PFSK-1 (cell line): Measurements from ENCODE around the gene IRX2.

Experiments
- FOXP2 ChIP-seq: optimal IDR thresholded peaks from 2 replicates; pipeline ENCODE3; 2011; ENCODE audit warnings: borderline replicate concordance, control low read depth, inconsistent platforms; ENCODE audit not compliant: insufficient read depth; ENCODE audit errors: extremely low read length, extremely low read depth
- POLR2AphosphoS5 ChIP-seq: IDR thresholded peaks from 2 replicates; pipeline ENCODE4 v1.6.1; 2012; ENCODE audit warnings: low read depth, mild to moderate bottlenecking, control low read depth, low read length, moderate library complexity
- REST ChIP-seq, 2 experiments: IDR thresholded peaks; 2 replicates each; pipeline versions ENCODE4 v1.6.1 to v1.8.0; 2011 to 2012; ENCODE audit warnings: low read depth in 2 of 2, low read length in 2 of 2, control low read depth in 1 of 2, inconsistent platforms in 1 of 2, mild to moderate bottlenecking in 1 of 2, moderate library complexity in 1 of 2; ENCODE audit not compliant: insufficient read depth in 1 of 2
- SIN3A ChIP-seq: IDR thresholded peaks from 2 replicates; pipeline ENCODE4 v1.6.1; 2012; ENCODE audit warnings: mild to moderate bottlenecking, low read length, moderate library complexity, borderline replicate concordance; ENCODE audit not compliant: insufficient read depth
- TAF1 ChIP-seq: IDR thresholded peaks from 2 replicates; pipeline ENCODE4 v1.6.1; 2012; ENCODE audit warnings: low read length, control low read depth, borderline replicate concordance; ENCODE audit not compliant: insufficient read depth

IRX2 gene

GRCh38 chr5:2762744-2763532 lies 11.5 kb upstream of the IRX2 start:
- TF ChIP-seq FOXP2 (no peak), POLR2AphosphoS5 (no peak), REST (IDR thresholded peaks at IDR 0.05; ENCODE audit: insufficient read depth in 1 of 2, low read depth in 2 of 2, low read length in 2 of 2) (no peak), TAF1 (no peak), SIN3A (no peak)

- TF ChIP-seq POLR2AphosphoS5 = no peak
- no peak for TF ChIP-seq TAF1
- no peak for TF ChIP-seq SIN3A
- no peak for TF ChIP-seq FOXP2
- no peak for TF ChIP-seq REST (IDR thresholded peaks at IDR 0.05; ENCODE audit: insufficient read depth in 1 of 2, low read depth in 2 of 2, low read length in 2 of 2)
Observed at GRCh38 chr5:2761921-2762488, 10.5 kb upstream of the IRX2 start.

GRCh38 chr5:2759696-2760461 lies 8.4 kb upstream of the IRX2 start:
- TF ChIP-seq SIN3A = no peak
- TF ChIP-seq POLR2AphosphoS5 = no peak
- TF ChIP-seq FOXP2 = no peak
- TF ChIP-seq TAF1 = no peak
- TF ChIP-seq REST (IDR thresholded peaks at IDR 0.05; ENCODE audit: insufficient read depth in 1 of 2, low read depth in 2 of 2, low read length in 2 of 2) = no peak

GRCh38 chr5:2759091-2759490 lies 7.6 kb upstream of the IRX2 start:
- TF ChIP-seq POLR2AphosphoS5 = no peak
- TF ChIP-seq TAF1 = no peak
- TF ChIP-seq SIN3A = no peak
- TF ChIP-seq FOXP2 = no peak
- TF ChIP-seq REST (IDR thresholded peaks at IDR 0.05; ENCODE audit: insufficient read depth in 1 of 2, low read depth in 2 of 2, low read length in 2 of 2) = no peak
